ENCODE data around the gene SFXN4. TPM values are rescaled to one million over a fixed set of nuclear protein-coding genes. Genes with fewer than 3 reads are reported as not detected.

Gene SFXN4
- total RNA-seq, 1 experiment from 2014 or later, result 24.0 TPM

DNA sequence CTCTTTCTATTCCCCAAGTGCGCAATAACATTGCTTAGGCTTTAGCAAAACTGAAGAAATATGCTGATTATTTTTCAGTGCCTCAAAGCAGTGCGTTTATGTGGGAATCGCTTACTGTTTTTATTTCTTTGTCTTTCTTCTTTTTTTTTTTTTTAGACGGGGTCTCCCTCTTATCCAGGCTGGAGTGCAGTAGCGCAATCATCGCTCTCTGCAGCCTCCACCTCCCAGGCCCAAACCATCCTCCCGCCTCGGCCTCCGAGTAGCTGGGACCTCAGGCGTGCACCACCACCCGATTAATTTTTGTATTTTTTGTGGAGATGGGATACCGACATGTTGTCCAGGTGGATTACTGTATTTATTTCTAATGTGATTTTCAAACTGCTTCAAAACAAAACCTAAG lies 60.4 kb downstream of the SFXN4 start:
- POLR2A ChIA-PET, result interaction anchor here (1.2 kb wide), 1 partner anchor 24 kb away, joined by 4 read pairs; no protein-coding TSS in a partner anchor
- DNase-seq (ENCODE audit: low spot score), result no peak
- H3K9me3 Mint-ChIP-seq, result no peaks in the 10 kb centered on the region
- H3K4me1 Mint-ChIP-seq, result peaks cover 6% of the 10 kb centered on the region
- peak overlapping the region; percentile 74 for H3K4me3 Mint-ChIP-seq
- CTCF ChIA-PET, result interaction anchor here (1.8 kb wide), 1 partner anchor 29 kb away, joined by 4 read pairs; no protein-coding TSS in a partner anchor
- H3K36me3 Mint-ChIP-seq, result peaks cover 17% of the 10 kb centered on the region
- TF ChIP-seq, protein P1, sequence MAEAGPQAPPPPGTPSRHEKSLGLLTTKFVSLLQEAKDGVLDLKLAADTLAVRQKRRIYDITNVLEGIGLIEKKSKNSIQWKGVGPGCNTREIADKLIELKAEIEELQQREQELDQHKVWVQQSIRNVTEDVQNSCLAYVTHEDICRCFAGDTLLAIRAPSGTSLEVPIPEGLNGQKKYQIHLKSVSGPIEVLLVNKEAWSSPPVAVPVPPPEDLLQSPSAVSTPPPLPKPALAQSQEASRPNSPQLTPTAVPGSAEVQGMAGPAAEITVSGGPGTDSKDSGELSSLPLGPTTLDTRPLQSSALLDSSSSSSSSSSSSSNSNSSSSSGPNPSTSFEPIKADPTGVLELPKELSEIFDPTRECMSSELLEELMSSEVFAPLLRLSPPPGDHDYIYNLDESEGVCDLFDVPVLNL (CRISPR knock-in tag; IDR thresholded peaks at IDR 0.05; ENCODE audit: borderline replicate concordance, low read depth), result no peak
- TF ChIP-seq OVOL2 (CRISPR knock-in tag; IDR thresholded peaks at IDR 0.05; ENCODE audit: borderline replicate concordance) (no peak), CREB1 (CRISPR knock-in tag; IDR thresholded peaks at IDR 0.05) (no peak), ZNF512 (CRISPR knock-in tag; IDR thresholded peaks at IDR 0.05; ENCODE audit: borderline replicate concordance) (no peak), ZMAT4 (CRISPR knock-in tag; IDR thresholded peaks at IDR 0.05) (no peak), IRF2 (CRISPR knock-in tag; IDR thresholded peaks at IDR 0.05; ENCODE audit: borderline replicate concordance, low read depth) (no peak), SOX15 (CRISPR knock-in tag; IDR thresholded peaks at IDR 0.05) (no peak), STAT6 (CRISPR knock-in tag; conservative IDR thresholded peaks at IDR 0.05; ENCODE audit: low read depth) (no peak), TEAD1 (CRISPR knock-in tag; IDR thresholded peaks at IDR 0.05) (no peak), TEAD4 (CRISPR knock-in tag; IDR thresholded peaks at IDR 0.05) (no peak), MXD4 (CRISPR knock-in tag; IDR thresholded peaks at IDR 0.05; ENCODE audit: borderline replicate concordance) (no peak), MYBL2 (CRISPR knock-in tag; IDR thresholded peaks at IDR 0.05) (no peak), RELA (CRISPR knock-in tag; IDR thresholded peaks at IDR 0.05; ENCODE audit: borderline replicate concordance) (no peak), FOXP1 (CRISPR knock-in tag; IDR thresholded peaks at IDR 0.05; ENCODE audit: borderline replicate concordance) (no peak), ZNF281 (CRISPR knock-in tag; IDR thresholded peaks at IDR 0.05) (no peak), ZNF416 (CRISPR knock-in tag; IDR thresholded peaks at IDR 0.05) (no peak)
- TF ChIP-seq, protein P2, sequence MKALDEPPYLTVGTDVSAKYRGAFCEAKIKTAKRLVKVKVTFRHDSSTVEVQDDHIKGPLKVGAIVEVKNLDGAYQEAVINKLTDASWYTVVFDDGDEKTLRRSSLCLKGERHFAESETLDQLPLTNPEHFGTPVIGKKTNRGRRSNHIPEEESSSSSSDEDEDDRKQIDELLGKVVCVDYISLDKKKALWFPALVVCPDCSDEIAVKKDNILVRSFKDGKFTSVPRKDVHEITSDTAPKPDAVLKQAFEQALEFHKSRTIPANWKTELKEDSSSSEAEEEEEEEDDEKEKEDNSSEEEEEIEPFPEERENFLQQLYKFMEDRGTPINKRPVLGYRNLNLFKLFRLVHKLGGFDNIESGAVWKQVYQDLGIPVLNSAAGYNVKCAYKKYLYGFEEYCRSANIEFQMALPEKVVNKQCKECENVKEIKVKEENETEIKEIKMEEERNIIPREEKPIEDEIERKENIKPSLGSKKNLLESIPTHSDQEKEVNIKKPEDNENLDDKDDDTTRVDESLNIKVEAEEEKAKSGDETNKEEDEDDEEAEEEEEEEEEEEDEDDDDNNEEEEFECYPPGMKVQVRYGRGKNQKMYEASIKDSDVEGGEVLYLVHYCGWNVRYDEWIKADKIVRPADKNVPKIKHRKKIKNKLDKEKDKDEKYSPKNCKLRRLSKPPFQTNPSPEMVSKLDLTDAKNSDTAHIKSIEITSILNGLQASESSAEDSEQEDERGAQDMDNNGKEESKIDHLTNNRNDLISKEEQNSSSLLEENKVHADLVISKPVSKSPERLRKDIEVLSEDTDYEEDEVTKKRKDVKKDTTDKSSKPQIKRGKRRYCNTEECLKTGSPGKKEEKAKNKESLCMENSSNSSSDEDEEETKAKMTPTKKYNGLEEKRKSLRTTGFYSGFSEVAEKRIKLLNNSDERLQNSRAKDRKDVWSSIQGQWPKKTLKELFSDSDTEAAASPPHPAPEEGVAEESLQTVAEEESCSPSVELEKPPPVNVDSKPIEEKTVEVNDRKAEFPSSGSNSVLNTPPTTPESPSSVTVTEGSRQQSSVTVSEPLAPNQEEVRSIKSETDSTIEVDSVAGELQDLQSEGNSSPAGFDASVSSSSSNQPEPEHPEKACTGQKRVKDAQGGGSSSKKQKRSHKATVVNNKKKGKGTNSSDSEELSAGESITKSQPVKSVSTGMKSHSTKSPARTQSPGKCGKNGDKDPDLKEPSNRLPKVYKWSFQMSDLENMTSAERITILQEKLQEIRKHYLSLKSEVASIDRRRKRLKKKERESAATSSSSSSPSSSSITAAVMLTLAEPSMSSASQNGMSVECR (CRISPR knock-in tag; IDR thresholded peaks at IDR 0.05; ENCODE audit: borderline replicate concordance), result no peak
- TF ChIP-seq, protein P3, sequence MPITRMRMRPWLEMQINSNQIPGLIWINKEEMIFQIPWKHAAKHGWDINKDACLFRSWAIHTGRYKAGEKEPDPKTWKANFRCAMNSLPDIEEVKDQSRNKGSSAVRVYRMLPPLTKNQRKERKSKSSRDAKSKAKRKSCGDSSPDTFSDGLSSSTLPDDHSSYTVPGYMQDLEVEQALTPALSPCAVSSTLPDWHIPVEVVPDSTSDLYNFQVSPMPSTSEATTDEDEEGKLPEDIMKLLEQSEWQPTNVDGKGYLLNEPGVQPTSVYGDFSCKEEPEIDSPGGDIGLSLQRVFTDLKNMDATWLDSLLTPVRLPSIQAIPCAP (CRISPR knock-in tag; IDR thresholded peaks at IDR 0.05), result no peak
- H3K27ac Mint-ChIP-seq, result no peak overlapping the region
- no peak for ATAC-seq
- H3K27me3 Mint-ChIP-seq (ENCODE audit: low read depth), result peaks cover 3% of the 10 kb centered on the region; the same call in 1 of the 2 replicates
